NCI-H446 treated with DMSO at 0.1 percent for 48 hours (cell line): ENCODE results near the gene TMEM164.

ENCODE experiments used
- DNase-seq: peaks from one replicate; lab custom pipeline; 2025; lab: John Stamatoyannopoulos, UW

Gene TMEM164

DNA sequence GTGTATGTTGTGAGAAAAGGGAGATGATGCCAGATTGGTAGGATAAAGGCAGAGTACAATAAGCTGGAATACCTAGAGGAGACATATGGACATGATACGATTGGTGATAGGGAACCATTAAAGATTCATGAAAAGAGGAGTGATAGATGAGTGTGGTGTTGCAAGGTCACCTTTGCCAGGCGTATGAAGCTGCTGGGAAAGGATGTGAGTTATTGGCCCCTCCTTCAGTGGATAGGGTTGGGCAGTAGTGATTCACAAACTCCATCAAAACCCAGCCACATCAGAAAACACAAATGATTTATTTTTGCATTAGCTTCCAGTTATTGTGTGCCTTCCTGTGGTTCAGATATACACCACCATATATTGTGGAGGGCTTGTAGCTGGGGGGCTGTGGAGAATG is 34.3 kb downstream of the TMEM164 start:
- no peak for DNase-seq

DNA sequence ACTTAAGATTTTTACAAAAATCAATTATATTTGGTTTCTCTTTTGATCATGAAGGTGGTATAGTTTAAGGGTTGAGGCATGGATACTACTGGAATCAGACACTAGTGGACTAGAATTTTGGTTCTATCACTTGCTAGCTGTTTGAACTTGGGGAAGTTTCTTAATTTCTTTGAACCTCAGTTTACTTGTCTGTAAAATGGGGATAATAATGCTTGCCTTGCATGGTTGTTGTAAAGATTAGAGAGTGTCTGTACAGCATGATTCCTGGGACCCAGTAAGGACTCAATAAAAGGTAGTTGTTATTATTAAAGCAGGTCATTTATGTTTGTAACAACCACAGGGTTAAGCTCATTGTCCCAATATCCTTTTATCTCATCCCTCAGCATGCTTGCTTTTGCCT is 36.0 kb downstream of the TMEM164 start:
- no peak for DNase-seq

GRCh38 chrX:110041980-110042379 is 39.1 kb downstream of the TMEM164 start:
- DNase-seq: no peak

GRCh38 chrX:110042496-110042895 is 39.6 kb downstream of the TMEM164 start:
- DNase-seq: no peak

DNA sequence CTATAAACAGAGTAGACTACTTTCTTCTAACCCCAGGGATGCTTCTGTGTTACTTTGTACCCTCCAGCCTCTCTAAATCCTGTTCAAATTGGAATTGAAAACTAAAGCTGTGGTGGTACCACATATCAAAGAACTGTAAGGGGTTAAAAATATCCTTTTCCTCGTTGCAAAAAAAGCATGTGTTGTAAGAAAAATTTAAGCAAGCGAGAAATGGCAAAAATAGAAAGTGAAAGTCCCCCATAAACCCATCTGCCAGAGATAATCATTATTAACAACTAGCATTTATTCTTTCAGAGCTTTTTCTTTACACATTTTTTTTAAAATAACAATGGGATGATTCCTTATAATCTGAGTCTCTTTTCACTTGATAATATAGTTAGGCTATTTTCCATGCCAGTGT is 40.6 kb downstream of the TMEM164 start:
- DNase-seq: no peak

GRCh38 chrX:110044346-110045249 is 41.7 kb downstream of the TMEM164 start:
- DNase-seq: peak; percentile 50

GRCh38 chrX:110045421-110045820 is 42.5 kb downstream of the TMEM164 start:
- peak; percentile 26 for DNase-seq

GRCh38 chrX:110046001-110046400 is 43.1 kb downstream of the TMEM164 start:
- DNase-seq: peak; percentile 18

GRCh38 chrX:110046971-110047370 is 44.1 kb downstream of the TMEM164 start:
- DNase-seq: no peak

DNA sequence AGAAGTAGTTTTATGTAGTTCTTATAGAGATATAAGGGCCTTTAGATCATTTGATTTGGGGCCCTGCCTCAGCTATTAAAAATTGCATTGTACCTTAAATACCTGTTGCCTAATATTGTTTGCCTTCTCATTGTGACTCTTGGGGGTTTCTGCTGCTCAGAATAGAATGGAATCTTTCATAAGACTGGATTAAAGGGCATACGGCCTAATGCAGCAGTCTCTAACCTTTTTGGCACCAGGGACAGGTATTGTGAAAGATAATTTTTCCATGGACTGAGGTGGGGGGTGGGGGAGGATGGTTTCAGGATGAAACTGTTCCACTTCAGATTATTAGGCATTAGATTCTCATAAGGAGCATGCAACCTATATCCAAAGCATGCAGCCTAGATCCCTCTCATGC is 46.2 kb downstream of the TMEM164 start:
- DNase-seq: no peak

- DNase-seq: no peak
Measured at GRCh38 chrX:110050386-110050785, 47.5 kb downstream of the TMEM164 start.

GRCh38 chrX:110050901-110051300 is 48.0 kb downstream of the TMEM164 start:
- DNase-seq: no peak

DNA sequence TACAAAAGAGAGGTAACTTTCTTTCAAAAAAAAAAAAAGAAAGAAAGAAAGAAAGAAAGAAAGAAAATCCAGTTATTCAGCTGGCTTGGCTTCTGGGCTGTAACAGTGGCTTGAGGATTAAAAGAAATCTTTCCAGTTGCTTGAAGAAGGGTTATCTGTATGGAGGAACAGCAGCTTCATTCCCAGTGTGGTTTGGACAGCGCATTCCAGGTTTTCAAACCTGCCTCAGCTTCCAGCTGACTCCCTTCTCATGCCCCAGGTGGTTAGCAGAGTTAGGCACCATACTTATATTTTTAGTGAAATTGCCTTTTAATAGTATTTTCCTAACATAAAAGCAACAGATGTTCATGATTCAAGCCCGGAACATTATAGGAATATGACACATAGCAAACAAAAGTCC is 48.6 kb downstream of the TMEM164 start:
- no peak for DNase-seq

GRCh38 chrX:110052303-110052702 is 49.4 kb downstream of the TMEM164 start:
- no peak for DNase-seq

DNA sequence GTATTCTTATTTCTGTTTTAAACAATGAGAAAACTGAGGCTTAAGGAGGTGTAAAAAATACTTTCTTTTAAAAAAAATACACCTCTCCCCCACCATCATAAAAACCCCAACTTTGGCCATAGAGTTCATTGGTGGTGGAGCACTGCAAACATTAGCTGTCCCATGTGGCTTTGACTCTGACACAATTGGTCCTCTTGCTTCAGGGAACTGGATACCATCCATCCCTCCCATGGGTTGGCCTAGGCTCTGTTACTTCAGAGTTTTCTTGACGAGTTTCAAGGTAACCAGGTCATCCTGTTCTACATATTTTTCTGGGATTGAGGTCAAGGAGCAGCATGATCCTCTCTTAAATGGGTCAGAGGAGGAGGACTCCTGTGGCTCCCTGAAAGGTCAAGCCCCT is 50.5 kb downstream of the TMEM164 start:
- DNase-seq: no peak

- DNase-seq: no peak
Measured at GRCh38 chrX:110055616-110056015, 52.7 kb downstream of the TMEM164 start.

DNA sequence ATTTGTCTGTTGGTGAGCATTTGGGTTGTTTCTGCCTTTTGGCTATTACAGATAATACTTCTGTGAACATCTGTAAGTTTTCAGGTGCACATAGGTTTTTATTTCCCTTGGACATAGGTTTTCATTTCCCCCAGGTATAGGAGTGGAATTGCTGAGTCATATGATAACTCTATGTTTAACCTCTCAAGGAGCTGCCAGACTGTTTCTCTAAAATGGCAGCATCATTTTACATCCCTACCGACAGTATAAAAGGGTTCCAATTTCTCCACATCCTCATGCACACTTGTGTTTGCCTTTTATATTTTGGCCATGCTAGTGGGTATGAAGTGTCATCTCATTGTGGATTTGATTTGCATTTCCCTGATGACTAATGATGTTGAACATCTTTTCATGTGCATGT is 53.5 kb downstream of the TMEM164 start:
- no peak for DNase-seq

- no peak for DNase-seq
Measured at GRCh38 chrX:110059410-110059809, 56.5 kb downstream of the TMEM164 start.

- DNase-seq: no peak
Measured at GRCh38 chrX:110060317-110060716, 57.4 kb downstream of the TMEM164 start.

DNA sequence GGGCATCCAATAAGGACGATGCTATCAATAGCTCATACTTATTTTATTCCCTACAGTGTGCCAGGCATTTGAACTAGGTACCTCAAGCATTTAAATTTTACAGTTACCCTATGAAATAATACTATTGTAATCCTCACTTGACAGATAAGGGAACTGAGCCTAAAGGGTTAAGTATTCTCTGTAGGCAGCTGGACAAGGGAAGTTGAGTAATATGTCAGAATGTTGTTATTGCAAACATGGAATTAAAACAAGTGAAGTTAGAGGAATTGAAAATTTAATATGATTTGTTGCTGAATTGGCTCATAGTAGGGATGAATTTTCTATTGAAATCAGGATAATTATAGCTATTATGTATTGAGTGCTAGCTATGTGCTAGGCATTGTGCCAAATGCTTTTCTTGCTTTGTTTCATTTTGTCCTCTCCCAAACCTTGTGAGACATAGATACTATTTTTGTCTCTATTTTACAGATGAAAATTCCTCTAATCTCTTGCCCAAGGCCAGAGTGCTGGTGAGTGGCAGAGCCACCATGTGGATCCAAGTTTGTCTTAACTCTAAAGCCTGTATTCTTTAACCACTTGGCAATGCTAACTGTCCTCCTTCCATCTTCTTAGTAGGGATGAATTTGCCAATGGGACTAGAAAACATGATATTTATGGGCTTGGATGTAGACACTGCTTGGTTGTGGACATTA is 58.1 kb downstream of the TMEM164 start:
- DNase-seq: no peak

DNA sequence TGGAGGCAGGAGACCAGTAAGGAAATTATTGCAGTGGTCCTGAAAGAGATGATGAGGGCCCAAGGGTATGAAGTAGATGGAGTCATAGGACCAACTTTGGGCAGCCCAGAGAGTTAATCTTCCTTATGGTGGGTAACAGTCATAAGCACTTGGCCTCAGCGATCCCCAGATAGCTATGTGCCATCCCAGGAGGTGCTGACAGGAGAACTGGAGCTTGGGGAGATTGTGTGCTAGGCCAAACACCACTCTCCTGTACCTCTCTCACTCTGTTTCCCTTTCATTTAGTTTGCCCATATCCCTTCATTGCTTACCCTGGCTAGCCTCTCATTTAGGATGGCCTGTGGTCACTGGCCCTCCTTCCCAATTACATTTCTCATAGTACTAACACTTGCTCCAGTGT is 60.0 kb downstream of the TMEM164 start:
- DNase-seq: no peak

DNA sequence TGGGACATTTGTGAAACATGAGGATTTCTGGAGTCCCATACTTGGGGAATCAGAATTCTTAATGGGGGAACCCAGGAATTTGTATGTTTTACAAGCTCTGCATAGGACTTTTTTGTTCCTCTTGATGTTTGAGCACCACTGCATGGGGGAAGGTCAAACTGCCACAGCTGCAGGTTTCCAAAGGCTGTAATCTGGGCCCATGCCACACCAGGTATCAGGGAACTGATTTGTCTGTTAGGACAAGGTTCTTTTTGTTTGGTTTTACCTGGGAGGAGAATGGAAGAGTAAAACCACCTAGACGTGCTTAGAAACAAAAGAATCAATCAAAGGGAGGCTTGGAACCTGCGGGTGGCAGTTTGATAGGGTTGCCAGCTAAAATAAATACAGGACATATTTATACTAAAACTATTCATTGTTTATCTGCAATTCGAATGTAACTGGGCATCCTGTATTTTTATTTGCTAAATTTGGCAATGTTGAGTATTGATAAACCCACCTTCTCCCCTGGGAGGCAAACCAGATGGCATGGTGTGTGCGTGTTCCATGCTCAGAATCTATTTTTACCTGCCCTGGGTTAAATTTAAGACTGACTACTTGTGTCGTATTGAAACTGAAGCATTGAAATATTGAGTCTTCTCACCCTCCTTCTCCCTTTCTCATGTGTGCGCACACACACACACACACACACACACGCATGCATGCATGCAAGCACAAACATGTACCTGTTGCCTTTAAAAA is 63.7 kb downstream of the TMEM164 start:
- no peak for DNase-seq

- DNase-seq: no peak
Measured at GRCh38 chrX:110070970-110071369, 68.1 kb downstream of the TMEM164 start.
